Memory B cell (primary cell): ENCODE measurements around the gene SESN3.
"Not testable (repeated sequence)": the region's sequence is repeated elsewhere in the genome, so short reads cannot be mapped to it uniquely, and the experiment has no call there.

Experiments used
- ATAC-seq: fragments of 150-1000 bp; cut with Tn5 transposase; 2 replicates; pipeline ENCODE4 v1.10.0; 2021; ENCODE audit warnings: low read depth, mild to moderate bottlenecking, moderate library complexity
- DNase-seq, 2 donors: peaks; one replicate each; pipeline ENCODE4 v3.0.0; 2022; ENCODE audit warnings: low spot score in 2 of 2
- H3K27ac Mint-ChIP-seq: one replicate; pipeline ENCODE4 v1.8.0; 2022; ENCODE audit warnings: mild to moderate bottlenecking, moderate library complexity, mixed read lengths
- H3K27me3 Mint-ChIP-seq: one replicate; pipeline ENCODE4 v1.8.0; 2022; ENCODE audit warnings: mixed read lengths
- H3K36me3 Mint-ChIP-seq: one replicate; pipeline ENCODE4 v1.8.0; 2022; ENCODE audit warnings: mild to moderate bottlenecking, mixed read lengths
- H3K4me1 Mint-ChIP-seq: one replicate; pipeline ENCODE4 v1.8.0; 2022; ENCODE audit warnings: mixed read lengths
- H3K4me3 Mint-ChIP-seq: one replicate; pipeline ENCODE4 v1.8.0; 2022; ENCODE audit warnings: mild to moderate bottlenecking, moderate library complexity, mixed read lengths
- H3K9me3 Mint-ChIP-seq: one replicate; pipeline ENCODE4 v1.8.0; 2022; ENCODE audit warnings: mixed read lengths

SESN3 gene

DNA sequence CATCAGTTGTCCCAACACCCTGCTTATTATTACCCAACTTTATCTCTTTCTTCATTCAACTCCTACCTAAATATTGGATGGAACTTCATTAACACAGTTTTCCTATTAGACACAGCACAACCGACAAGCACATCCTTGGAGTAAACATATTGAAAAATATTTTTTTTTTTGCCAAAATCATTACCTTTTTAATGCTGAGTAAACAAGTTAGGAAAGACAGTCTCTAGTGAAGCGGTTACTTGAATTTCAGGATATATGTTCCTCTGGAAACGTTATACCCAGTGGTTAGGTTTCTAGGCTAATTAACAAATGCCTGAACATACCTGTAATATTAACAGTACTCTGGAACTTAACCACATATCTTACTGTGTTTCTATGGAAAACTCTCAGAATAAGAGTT is 11.4 kb downstream of the SESN3 start:
- ATAC-seq (no peak), DNase-seq (no peak)
- Mint-ChIP-seq H3K9me3 (peaks cover 1% of the 10 kb centered on the region), H3K4me1 (peaks cover 18% of the 10 kb centered on the region), H3K4me3 (no peak overlapping the region), H3K36me3 (peaks cover 16% of the 10 kb centered on the region), H3K27me3 (no peaks in the 10 kb centered on the region), H3K27ac (peak overlapping the region; percentile 62)

DNA sequence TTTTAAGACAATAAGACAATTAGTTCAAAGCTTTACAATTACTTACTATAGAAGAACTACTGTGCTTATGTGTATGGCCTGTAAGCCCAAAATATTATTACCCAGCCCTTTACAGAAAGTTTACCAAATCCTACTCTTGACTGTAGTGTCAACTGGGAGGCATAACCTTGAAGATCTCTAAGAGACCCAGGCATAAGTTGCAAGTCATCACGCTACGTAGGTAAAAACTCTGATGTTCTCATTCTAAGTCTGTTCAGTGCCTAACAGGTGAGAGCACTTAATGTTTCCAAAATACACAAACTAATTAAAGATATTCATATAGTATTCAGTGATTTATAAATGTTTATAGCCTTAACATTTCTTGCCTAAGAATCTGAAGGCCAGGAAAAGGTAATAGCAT is 12.9 kb downstream of the SESN3 start:
- Mint-ChIP-seq H3K27me3 (no peaks in the 10 kb centered on the region), H3K36me3 (peaks cover 14% of the 10 kb centered on the region), H3K27ac (peak overlapping the region; percentile 55), H3K4me3 (no peak overlapping the region), H3K9me3 (peaks cover 1% of the 10 kb centered on the region), H3K4me1 (peaks cover 20% of the 10 kb centered on the region)
- ATAC-seq (no peak), DNase-seq (no peak)

DNA sequence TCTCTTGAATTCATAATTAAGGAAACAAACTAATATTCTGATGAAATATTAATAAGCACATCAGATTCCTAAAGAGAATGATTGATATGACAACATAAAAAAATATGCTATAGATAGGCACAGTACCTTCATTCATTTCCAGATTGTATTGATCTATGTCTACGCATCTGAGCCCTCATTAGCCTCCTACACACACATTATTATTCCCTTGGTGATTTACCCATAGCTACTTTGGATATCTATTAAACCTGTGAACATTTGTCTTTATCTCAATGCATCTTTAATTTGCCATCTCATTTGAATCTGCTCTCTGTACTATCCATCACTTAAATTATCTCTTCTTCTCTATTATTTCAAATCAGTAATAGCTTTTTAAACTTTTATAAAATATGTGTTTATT is 18.4 kb downstream of the SESN3 start:
- H3K9me3 Mint-ChIP-seq = no peaks in the 10 kb centered on the region
- DNase-seq = no peak
- H3K27ac Mint-ChIP-seq = no peak overlapping the region
- no peaks in the 10 kb centered on the region for H3K27me3 Mint-ChIP-seq
- peaks cover 18% of the 10 kb centered on the region for H3K36me3 Mint-ChIP-seq
- no peak overlapping the region for H3K4me3 Mint-ChIP-seq
- ATAC-seq = no peak
- H3K4me1 Mint-ChIP-seq = peaks cover 18% of the 10 kb centered on the region

DNA sequence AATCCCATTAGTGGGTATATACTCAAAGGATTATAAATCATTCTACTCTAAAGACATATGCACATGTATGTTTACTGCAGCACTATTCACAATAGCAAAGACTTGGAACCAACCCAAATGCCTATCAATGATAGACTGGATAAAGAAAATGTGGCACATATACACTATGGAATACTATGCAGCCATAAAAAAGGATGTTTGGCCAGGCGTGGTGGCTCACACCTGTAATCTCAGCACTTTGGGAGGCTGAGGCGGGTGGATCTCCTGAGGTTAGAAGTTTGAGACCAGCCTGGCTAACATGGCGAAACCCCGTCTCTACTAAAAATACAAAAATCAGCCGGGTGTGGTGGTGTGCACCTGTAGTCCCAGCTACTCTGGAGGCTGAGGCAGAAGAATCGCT is 21.5 kb downstream of the SESN3 start:
- not testable (repeated sequence) for DNase-seq, H3K27me3 Mint-ChIP-seq, ATAC-seq, H3K4me3 Mint-ChIP-seq, H3K9me3 Mint-ChIP-seq, H3K27ac Mint-ChIP-seq
- H3K36me3 Mint-ChIP-seq = peaks cover 21% of the 10 kb centered on the region
- H3K4me1 Mint-ChIP-seq = peaks cover 30% of the 10 kb centered on the region

DNA sequence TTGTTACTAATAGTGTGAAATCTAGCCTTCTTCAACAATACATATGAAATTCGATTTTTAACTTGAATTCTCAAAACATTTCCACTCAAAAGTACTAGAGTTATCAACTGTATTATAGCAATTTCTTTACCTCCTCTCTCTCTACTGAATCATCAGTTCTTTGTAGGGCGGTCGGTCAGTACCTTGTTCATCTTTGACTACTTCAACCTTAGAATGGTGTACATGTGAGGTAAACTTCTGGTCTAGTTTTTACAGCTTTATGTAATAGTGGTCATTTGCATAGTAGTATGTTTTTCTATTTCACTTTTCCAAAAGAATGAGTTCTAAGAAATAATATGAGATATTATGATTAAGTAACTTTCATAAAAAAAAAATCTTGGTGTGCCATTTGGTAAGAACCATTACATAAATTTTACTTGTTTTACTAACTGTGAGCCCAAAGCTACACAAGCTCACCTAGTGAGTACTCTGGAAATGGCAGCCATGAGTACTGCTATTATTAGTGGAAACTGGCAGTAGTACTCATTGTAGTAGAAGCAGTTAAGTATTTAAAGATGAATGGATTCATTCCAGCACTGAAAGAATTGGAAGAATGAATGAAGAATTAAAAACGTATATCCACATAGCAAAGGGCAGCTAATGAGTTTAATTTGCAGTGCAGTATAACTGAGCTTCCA is 30.1 kb downstream of the SESN3 start:
- no peak overlapping the region for H3K27ac Mint-ChIP-seq

DNA sequence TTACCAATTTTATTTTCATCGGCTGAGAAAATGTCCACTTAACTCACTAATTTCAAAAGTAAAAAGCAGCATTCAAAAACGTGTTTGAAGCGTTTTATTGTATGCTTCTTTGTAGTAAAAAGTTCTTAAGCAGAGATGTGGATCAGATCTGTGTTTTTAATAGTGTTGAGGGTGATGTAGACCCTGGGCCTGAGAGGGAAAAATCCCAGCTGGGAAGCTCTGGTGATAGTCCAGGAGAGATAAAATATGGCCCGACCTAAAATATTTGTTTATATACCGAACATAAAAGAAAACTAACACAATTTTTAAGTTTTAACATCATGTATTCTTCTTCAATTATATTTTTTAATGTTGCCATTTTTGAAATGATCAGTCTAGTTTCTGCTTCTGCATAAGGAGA is 35.2 kb downstream of the SESN3 start:
- peaks cover 11% of the 10 kb centered on the region for H3K36me3 Mint-ChIP-seq
- no peak overlapping the region for H3K4me3 Mint-ChIP-seq
- H3K27ac Mint-ChIP-seq = no peak overlapping the region
- DNase-seq (no peak), ATAC-seq (no peak)
- H3K27me3 Mint-ChIP-seq = no peaks in the 10 kb centered on the region
- H3K4me1 Mint-ChIP-seq = peaks cover 21% of the 10 kb centered on the region
- H3K9me3 Mint-ChIP-seq = no peaks in the 10 kb centered on the region

More for the DNA sequence above, 30.1 kb downstream of the SESN3 start:
- DNase-seq (no peak), ATAC-seq (no peak)
- no peaks in the 10 kb centered on the region for H3K27me3 Mint-ChIP-seq
- H3K4me3 Mint-ChIP-seq = no peak overlapping the region
- peaks cover 27% of the 10 kb centered on the region for H3K4me1 Mint-ChIP-seq
- no peaks in the 10 kb centered on the region for H3K9me3 Mint-ChIP-seq
- peaks cover 9% of the 10 kb centered on the region for H3K36me3 Mint-ChIP-seq

DNA sequence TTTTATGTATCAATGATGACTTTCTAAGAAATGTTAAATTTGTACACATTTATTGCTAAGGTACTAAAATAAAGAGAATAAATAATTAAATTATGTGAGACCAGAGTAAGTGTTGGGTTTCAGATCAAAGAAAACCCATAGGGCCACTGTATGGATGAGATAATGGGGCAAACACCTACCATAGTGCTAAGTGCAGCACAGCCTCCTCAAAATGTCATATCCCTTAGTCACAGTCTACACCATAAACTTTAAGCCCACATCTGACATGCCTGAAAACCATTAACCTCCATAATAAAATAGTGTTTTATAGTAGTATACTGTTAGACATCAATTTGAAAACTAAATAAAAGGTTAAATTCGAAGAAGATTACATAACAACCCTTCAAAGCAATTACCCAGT is 37.5 kb downstream of the SESN3 start:
- Mint-ChIP-seq H3K4me1 (peaks cover 22% of the 10 kb centered on the region), H3K27me3 (no peaks in the 10 kb centered on the region), H3K36me3 (peaks cover 22% of the 10 kb centered on the region), H3K27ac (peak overlapping the region; percentile 38), H3K4me3 (no peak overlapping the region), H3K9me3 (no peaks in the 10 kb centered on the region)
- DNase-seq = no peak
- no peak for ATAC-seq

DNA sequence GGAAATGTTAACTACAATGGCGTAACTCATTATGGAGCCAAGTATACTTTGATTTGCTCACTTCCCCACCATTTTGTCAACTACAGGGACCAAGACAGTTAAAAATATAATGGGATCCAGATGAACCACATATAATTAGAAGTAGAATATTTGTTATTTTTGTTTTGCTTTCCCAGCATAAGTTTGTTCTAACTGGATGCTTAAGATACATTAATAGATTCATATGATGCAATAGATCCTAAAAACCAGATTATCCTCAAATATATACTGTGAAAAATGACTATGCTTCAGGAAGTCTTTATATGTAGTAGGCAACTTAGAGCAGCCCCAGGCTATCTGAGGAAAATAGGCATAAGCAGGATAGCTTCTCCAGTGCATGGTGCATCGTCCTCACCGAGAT is 38.3 kb downstream of the SESN3 start:
- no peak overlapping the region for H3K27ac Mint-ChIP-seq

DNA sequence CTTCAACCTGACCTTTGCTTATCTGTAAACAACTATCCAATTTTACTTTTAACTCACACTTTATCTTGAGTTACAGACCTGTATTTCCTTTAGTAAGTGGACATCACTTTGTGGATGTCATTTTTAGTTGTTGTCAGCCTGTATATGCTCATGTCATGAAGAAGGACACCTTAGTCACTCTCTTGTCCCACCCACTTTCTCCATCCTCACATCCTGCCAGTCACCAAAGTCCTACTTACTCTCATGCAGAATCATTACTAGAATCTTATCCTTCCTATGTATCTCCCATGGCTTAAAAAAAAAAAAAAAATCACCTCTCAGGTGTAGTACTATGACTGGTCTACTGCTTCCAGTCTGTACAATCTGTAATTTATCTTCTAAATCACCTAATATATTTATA is 43.3 kb downstream of the SESN3 start:
- ATAC-seq (no peak), DNase-seq (no peak)
- H3K4me1 Mint-ChIP-seq = peaks cover 19% of the 10 kb centered on the region
- H3K27ac Mint-ChIP-seq = peak overlapping the region; percentile 84
- no peak overlapping the region for H3K4me3 Mint-ChIP-seq
- no peaks in the 10 kb centered on the region for H3K9me3 Mint-ChIP-seq
- no peaks in the 10 kb centered on the region for H3K27me3 Mint-ChIP-seq
- H3K36me3 Mint-ChIP-seq = peaks cover 35% of the 10 kb centered on the region

More for the DNA sequence above, 38.3 kb downstream of the SESN3 start:
- H3K27me3 Mint-ChIP-seq = no peaks in the 10 kb centered on the region
- H3K4me3 Mint-ChIP-seq = no peak overlapping the region
- H3K36me3 Mint-ChIP-seq = peaks cover 25% of the 10 kb centered on the region
- peaks cover 21% of the 10 kb centered on the region for H3K4me1 Mint-ChIP-seq
- H3K9me3 Mint-ChIP-seq = no peaks in the 10 kb centered on the region
- ATAC-seq (no peak), DNase-seq (no peak)

DNA sequence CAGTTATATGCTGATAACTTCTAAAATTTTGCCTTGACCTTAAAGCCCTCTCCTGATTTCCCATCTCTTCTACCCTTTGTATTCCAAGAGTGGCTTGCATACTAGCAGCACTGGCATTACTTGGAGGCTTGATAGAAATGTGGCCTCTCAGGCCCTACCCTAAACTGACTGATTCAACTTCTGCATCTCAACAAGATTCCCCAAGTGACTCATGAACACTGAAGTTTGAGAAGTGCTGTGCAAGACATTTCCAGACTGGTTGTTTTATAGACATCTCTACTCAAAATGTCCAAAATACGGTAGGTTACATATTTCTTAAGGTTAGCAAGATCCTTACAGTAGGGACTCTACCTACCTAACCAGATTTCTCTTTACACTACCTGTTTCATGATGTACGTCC is 48.6 kb downstream of the SESN3 start:
- no peak for ATAC-seq
- Mint-ChIP-seq H3K27me3 (no peaks in the 10 kb centered on the region), H3K4me3 (no peak overlapping the region), H3K27ac (peak overlapping the region; percentile 17), H3K4me1 (peaks cover 12% of the 10 kb centered on the region), H3K36me3 (peaks cover 26% of the 10 kb centered on the region), H3K9me3 (no peaks in the 10 kb centered on the region)
- no peak for DNase-seq

DNA sequence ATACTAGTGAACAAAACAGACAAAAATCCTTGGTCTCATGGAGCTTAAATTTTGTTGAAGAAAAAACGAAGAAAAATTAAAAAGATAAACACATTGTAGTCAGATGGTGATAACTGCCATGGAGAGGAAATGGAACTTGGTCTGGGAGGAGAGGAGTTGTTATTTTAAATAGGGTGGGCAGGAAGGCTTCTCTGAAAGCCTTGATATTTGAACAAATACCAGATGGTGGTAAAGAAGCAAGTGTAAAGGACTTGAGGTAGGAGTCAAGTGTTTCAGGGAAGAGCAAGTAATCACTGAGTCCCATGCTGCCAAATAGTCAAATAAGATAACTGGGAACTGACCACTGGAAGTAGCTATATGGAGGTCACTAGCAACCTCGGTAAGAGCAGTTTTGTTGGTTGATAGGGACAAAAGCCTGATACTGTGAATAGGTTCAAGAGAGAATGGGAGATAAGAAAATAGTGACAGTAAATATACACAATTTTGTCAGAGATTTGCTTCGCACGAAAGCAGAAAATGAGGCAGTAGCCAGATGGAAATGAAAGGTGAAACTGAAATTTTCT is 55.1 kb downstream of the SESN3 start:
- no peaks in the 10 kb centered on the region for H3K27me3 Mint-ChIP-seq
- H3K36me3 Mint-ChIP-seq = peaks cover 20% of the 10 kb centered on the region
- no peak overlapping the region for H3K4me3 Mint-ChIP-seq

DNA sequence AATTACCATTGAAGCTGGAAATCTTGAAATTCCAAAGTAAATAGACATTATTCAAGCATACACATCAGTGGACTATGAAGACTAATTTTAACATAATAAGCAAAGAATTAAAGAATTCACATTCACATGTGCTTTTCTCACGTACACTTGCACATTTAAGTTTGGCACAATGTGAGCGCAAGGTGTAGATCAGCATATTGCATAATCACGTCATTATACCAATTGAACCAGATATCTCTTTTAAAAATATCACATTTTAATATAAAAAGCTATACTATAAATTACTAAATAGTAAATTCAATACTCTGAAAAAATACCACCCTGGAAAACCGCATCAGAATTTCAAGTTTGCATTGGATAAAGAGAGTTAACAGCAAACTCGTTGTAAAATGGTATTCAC is 60.7 kb downstream of the SESN3 start:
- H3K4me1 Mint-ChIP-seq = no peaks in the 10 kb centered on the region
- DNase-seq (no peak), ATAC-seq (no peak)
- no peak overlapping the region for H3K4me3 Mint-ChIP-seq
- H3K9me3 Mint-ChIP-seq = no peaks in the 10 kb centered on the region
- H3K27ac Mint-ChIP-seq = no peak overlapping the region
- no peaks in the 10 kb centered on the region for H3K27me3 Mint-ChIP-seq
- peaks cover 4% of the 10 kb centered on the region for H3K36me3 Mint-ChIP-seq

More for the DNA sequence above, 55.1 kb downstream of the SESN3 start:
- Mint-ChIP-seq H3K27ac (no peak overlapping the region), H3K9me3 (no peaks in the 10 kb centered on the region), H3K4me1 (no peaks in the 10 kb centered on the region)
- ATAC-seq = no peak
- no peak for DNase-seq

DNA sequence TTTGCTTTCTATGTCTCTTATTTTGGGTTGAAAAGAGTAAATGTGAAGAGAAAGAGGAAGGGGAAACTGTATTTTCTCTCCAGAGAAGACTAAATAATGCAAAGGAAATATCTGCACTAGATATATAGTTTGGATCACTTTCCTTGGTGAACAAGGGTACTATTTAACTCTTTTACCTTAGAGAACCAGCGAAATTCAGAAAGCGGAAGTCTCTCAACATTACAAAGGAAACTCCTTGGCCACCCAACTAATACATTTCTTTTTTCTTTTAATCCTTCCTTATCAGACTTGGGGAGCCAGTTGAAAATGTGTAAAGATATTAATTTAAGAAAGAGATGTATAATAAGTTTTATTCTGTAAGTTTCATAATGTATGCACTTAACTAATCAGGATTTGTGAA is 64.2 kb downstream of the SESN3 start:
- no peaks in the 10 kb centered on the region for H3K36me3 Mint-ChIP-seq
- peak overlapping the region; percentile 84 for H3K27ac Mint-ChIP-seq
- ATAC-seq (no peak), DNase-seq (no peak)
- H3K27me3 Mint-ChIP-seq = no peaks in the 10 kb centered on the region
- H3K9me3 Mint-ChIP-seq = no peaks in the 10 kb centered on the region
- peaks cover 2% of the 10 kb centered on the region for H3K4me1 Mint-ChIP-seq
- no peak overlapping the region for H3K4me3 Mint-ChIP-seq

DNA sequence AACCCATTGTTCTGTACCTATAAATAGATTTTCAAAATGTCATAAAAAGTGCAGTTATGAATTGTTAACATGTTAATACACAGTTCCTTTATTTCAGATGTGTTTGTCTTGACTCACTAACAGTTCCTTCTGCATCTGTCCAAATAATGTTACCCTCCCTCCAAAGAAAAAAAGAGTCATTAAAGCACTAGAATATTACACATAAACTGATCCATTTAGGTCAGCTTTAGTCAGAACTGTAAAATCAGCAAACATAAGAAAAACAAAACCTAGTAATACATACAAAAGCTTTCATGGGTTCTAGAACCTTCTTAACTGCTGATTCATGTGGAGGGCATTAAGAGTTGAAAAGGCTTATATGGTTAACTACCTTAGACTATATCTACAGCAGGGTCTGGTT is 65.4 kb downstream of the SESN3 start:
- Mint-ChIP-seq H3K36me3 (no peaks in the 10 kb centered on the region), H3K27me3 (no peaks in the 10 kb centered on the region), H3K9me3 (no peaks in the 10 kb centered on the region), H3K27ac (no peak overlapping the region), H3K4me1 (peaks cover 4% of the 10 kb centered on the region), H3K4me3 (no peak overlapping the region)
- ATAC-seq = no peak
- DNase-seq = no peak

DNA sequence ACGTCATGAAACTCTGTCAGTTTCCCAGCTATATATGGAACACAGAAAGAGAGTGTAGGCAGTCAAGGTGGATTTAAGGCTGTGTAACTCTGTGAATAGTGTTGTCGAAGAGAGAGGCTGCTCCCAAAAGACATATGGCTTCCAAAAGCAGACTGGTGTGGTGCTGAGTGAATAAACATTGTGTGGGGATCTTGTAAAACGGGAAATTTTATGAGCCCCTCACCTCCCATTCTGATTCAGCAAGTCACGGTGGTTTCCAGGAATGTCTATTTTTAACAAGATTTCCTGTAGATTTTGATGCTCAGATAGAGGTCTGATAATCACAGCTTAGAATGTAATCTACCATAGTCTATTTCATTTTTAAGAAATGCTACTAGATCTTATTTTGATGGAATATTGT is 67.9 kb downstream of the SESN3 start:
- peak overlapping the region; percentile 41 for H3K27ac Mint-ChIP-seq
- peaks cover 10% of the 10 kb centered on the region for H3K4me1 Mint-ChIP-seq
- ATAC-seq (no peak), DNase-seq (no peak)
- no peaks in the 10 kb centered on the region for H3K36me3 Mint-ChIP-seq
- no peaks in the 10 kb centered on the region for H3K9me3 Mint-ChIP-seq
- no peaks in the 10 kb centered on the region for H3K27me3 Mint-ChIP-seq
- no peak overlapping the region for H3K4me3 Mint-ChIP-seq
